ENCODE measurements around the gene DZIP1L.
"Not testable (repeated sequence)": the region's sequence is repeated elsewhere in the genome, so short reads cannot be mapped to it uniquely, and the experiment has no call there.

DZIP1L gene, protein sequence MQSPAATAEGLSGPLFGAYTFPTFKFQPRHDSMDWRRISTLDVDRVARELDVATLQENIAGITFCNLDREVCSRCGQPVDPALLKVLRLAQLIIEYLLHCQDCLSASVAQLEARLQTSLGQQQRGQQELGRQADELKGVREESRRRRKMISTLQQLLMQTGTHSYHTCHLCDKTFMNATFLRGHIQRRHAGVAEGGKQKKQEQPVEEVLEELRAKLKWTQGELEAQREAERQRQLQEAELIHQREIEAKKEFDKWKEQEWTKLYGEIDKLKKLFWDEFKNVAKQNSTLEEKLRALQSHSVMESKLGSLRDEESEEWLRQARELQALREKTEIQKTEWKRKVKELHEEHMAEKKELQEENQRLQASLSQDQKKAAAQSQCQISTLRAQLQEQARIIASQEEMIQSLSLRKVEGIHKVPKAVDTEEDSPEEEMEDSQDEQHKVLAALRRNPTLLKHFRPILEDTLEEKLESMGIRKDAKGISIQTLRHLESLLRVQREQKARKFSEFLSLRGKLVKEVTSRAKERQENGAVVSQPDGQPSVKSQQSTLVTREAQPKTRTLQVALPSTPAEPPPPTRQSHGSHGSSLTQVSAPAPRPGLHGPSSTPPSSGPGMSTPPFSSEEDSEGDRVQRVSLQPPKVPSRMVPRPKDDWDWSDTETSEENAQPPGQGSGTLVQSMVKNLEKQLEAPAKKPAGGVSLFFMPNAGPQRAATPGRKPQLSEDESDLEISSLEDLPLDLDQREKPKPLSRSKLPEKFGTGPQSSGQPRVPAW

DNA sequence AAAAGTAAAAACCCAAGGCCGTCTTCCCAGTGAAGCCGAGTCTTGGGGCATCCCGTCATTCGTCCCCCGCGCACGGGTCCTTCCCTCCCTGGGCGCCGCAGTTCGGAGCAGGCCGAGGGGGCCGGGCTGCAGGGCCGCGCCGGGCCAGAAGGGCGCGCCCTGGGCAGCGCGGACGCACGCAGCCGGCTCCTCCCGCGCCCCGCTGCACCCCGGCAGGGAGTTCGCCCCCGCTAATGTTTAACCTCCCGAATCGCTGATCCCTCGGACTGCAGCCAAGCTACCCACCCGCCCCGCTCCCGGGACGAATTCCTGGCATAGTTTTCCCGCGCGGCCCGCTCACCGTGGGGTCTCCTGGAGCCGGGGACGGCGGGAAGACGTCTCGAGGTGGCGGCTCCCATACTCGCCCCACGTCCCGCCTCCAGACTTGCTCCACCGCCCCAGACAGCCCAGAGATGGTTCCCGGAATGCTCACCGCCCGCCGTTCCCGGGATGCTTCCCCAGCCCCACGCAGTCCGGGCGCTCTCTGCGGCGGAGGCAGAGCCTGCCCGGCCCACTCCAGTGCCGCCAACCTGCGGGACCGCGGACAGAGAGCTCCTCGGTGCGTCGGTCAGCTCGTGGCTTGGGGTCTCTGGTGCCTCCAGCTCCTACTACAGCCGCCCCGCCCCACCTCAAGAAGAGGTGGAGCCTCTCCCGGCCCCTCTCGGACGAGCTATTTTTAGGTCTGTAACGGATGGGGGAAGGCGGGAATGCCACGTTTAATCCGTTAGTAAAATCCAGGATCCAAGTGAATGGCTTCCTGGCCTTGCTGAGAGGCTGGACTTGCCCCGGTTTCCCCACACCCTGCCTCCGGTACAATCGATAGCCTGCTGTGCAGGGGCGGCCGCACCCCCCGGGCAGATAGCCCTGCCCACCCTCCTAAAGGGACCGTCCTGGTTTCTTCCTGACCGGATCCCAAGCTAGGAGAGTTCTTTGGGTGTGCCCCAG is at the start of gene DZIP1L:
DZIP1L (minus strand) TSS at position 621 of the 984 bp plus-strand sequence. CDS start 11,637 bp downstream, outside the sequence.
- H3K27me3 ChIP-seq (ENCODE audit: control insufficient read depth, insufficient read depth, low read length): no peaks in the 10 kb centered on the region
- DNase-seq (ENCODE audit: low read depth, low spot score): no peak
- H3K4me3 ChIP-seq (ENCODE audit: low read length): peak within 1 kb of the TSS; percentile 79
- H3K27ac ChIP-seq (ENCODE audit: low read length): no peak within 1 kb of the TSS
- no peaks in the 10 kb centered on the region for H3K9me3 ChIP-seq (ENCODE audit: control insufficient read depth, insufficient read depth, low read length)
- WGBS (ENCODE audit: insufficient coverage, insufficient read length): no CpG with 5 or more reads among the region's 86 CpGs
- peaks cover 5% of the 10 kb centered on the region for H3K4me1 ChIP-seq (ENCODE audit: control insufficient read depth, insufficient read depth, low read length)
- H3K36me3 ChIP-seq (ENCODE audit: control insufficient read depth, insufficient read depth, low read length): no peaks in the 10 kb centered on the region

- no peak overlapping the region for H3K4me3 ChIP-seq (ENCODE audit: low read length)
- H3K4me1 ChIP-seq (ENCODE audit: control insufficient read depth, insufficient read depth, low read length): no peaks in the 10 kb centered on the region; the same call in 1 of the 2 replicates
- H3K36me3 ChIP-seq (ENCODE audit: control insufficient read depth, insufficient read depth, low read length): peaks cover 12% of the 10 kb centered on the region
- WGBS (ENCODE audit: insufficient coverage, insufficient read length): no CpG with 5 or more reads among the region's 2 CpGs
- H3K27ac ChIP-seq (ENCODE audit: low read length): no peak overlapping the region
- no peaks in the 10 kb centered on the region for H3K9me3 ChIP-seq (ENCODE audit: control insufficient read depth, insufficient read depth, low read length)
- DNase-seq (ENCODE audit: low read depth, low spot score): no peak
- H3K27me3 ChIP-seq (ENCODE audit: control insufficient read depth, insufficient read depth, low read length): no peaks in the 10 kb centered on the region
Measured at GRCh38 chr3:138165061-138165460, 49.7 kb upstream of the DZIP1L start.

GRCh38 chr3:138157743-138158142 is 42.3 kb upstream of the DZIP1L start:
- H3K4me1 ChIP-seq (ENCODE audit: control insufficient read depth, insufficient read depth, low read length): no peaks in the 10 kb centered on the region; the same call in 1 of the 2 replicates
- no peak overlapping the region for H3K4me3 ChIP-seq (ENCODE audit: low read length)
- H3K9me3 ChIP-seq (ENCODE audit: control insufficient read depth, insufficient read depth, low read length): no peaks in the 10 kb centered on the region
- WGBS (ENCODE audit: insufficient coverage, insufficient read length): no CpG with 5 or more reads among the region's 4 CpGs
- no peak for DNase-seq (ENCODE audit: low read depth, low spot score)
- H3K27me3 ChIP-seq (ENCODE audit: control insufficient read depth, insufficient read depth, low read length): no peaks in the 10 kb centered on the region
- no peak overlapping the region for H3K27ac ChIP-seq (ENCODE audit: low read length)
- peaks cover under 1% of the 10 kb centered on the region; the same call in 1 of the 2 replicates for H3K36me3 ChIP-seq (ENCODE audit: control insufficient read depth, insufficient read depth, low read length)

- no peaks in the 10 kb centered on the region for H3K27me3 ChIP-seq (ENCODE audit: control insufficient read depth, insufficient read depth, low read length)
Measured at GRCh38 chr3:138154534-138154933, 39.1 kb upstream of the DZIP1L start.

DNA sequence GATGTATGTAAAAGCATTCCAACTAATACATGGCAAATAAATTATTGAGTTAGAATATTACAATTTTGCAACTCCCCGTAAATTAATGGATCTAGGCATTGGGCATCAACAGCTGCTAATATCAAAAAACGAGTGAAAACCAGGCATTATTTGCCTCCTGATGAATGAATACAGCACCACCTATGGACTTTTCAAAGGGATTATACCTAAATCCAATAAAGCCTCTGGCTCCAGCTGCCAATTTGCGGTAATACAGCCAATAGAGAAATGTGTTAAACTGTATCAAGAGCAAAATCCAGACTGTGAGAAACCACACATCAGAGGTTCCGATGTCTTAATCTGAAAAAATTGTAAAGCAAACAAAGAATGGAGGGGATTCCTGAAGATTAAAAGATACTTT is 33.1 kb upstream of the DZIP1L start:
- Histone ChIP-seq H3K4me1 (ENCODE audit: control insufficient read depth, insufficient read depth, low read length) (no peaks in the 10 kb centered on the region), H3K36me3 (ENCODE audit: control insufficient read depth, insufficient read depth, low read length) (no peaks in the 10 kb centered on the region), H3K9me3 (ENCODE audit: control insufficient read depth, insufficient read depth, low read length) (no peaks in the 10 kb centered on the region), H3K27me3 (ENCODE audit: control insufficient read depth, insufficient read depth, low read length) (no peaks in the 10 kb centered on the region), H3K27ac (ENCODE audit: low read length) (no peak overlapping the region), H3K4me3 (ENCODE audit: low read length) (no peak overlapping the region)
- no peak for DNase-seq (ENCODE audit: low read depth, low spot score)
- WGBS (ENCODE audit: insufficient coverage, insufficient read length): no CpG with 5 or more reads among the region's 4 CpGs

More at GRCh38 chr3:138154534-138154933, 39.1 kb upstream of the DZIP1L start:
- Histone ChIP-seq H3K27ac (ENCODE audit: low read length) (no peak overlapping the region), H3K36me3 (ENCODE audit: control insufficient read depth, insufficient read depth, low read length) (no peaks in the 10 kb centered on the region), H3K4me1 (ENCODE audit: control insufficient read depth, insufficient read depth, low read length) (no peaks in the 10 kb centered on the region), H3K4me3 (ENCODE audit: low read length) (no peak overlapping the region), H3K9me3 (ENCODE audit: control insufficient read depth, insufficient read depth, low read length) (no peaks in the 10 kb centered on the region)
- DNase-seq (ENCODE audit: low read depth, low spot score): no peak

GRCh38 chr3:138142181-138142580 is 26.8 kb upstream of the DZIP1L start:
- WGBS (ENCODE audit: insufficient coverage, insufficient read length): no CpG with 5 or more reads among the region's 3 CpGs
- H3K4me1 ChIP-seq (ENCODE audit: control insufficient read depth, insufficient read depth, low read length); H3K4me3 ChIP-seq (ENCODE audit: low read length); H3K27ac ChIP-seq (ENCODE audit: low read length); H3K36me3 ChIP-seq (ENCODE audit: control insufficient read depth, insufficient read depth, low read length); H3K27me3 ChIP-seq (ENCODE audit: control insufficient read depth, insufficient read depth, low read length); H3K9me3 ChIP-seq (ENCODE audit: control insufficient read depth, insufficient read depth, low read length); DNase-seq (ENCODE audit: low read depth, low spot score): not testable (repeated sequence)

DNA sequence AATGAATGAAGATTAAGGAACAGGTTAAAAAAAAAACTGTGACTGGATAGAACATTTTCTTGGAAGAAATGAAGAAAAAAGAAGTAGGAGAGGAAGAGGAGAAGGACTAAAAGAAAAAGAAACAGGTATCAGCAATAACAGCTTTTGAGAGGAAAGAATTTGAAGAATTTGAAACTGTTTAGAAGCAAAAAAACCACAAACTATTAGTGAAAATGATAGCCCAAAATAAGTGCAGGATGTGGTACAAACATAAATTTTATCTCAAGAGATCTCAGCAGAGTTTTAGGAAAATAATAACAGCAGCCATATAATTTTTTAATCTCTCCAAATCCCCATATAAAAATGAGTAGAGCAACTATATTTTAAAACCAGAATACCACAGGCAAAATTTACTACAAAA is 25.5 kb upstream of the DZIP1L start:
- no peak overlapping the region for H3K4me3 ChIP-seq (ENCODE audit: low read length)
- no peaks in the 10 kb centered on the region for H3K4me1 ChIP-seq (ENCODE audit: control insufficient read depth, insufficient read depth, low read length)
- no peaks in the 10 kb centered on the region for H3K9me3 ChIP-seq (ENCODE audit: control insufficient read depth, insufficient read depth, low read length)
- no peak overlapping the region for H3K27ac ChIP-seq (ENCODE audit: low read length)
- H3K27me3 ChIP-seq (ENCODE audit: control insufficient read depth, insufficient read depth, low read length): no peaks in the 10 kb centered on the region
- H3K36me3 ChIP-seq (ENCODE audit: control insufficient read depth, insufficient read depth, low read length): no peaks in the 10 kb centered on the region
- DNase-seq (ENCODE audit: low read depth, low spot score): no peak

- Histone ChIP-seq H3K9me3 (ENCODE audit: control insufficient read depth, insufficient read depth, low read length) (no peaks in the 10 kb centered on the region), H3K27me3 (ENCODE audit: control insufficient read depth, insufficient read depth, low read length) (no peaks in the 10 kb centered on the region), H3K27ac (ENCODE audit: low read length) (no peak overlapping the region), H3K4me3 (ENCODE audit: low read length) (no peak overlapping the region), H3K4me1 (ENCODE audit: control insufficient read depth, insufficient read depth, low read length) (no peaks in the 10 kb centered on the region), H3K36me3 (ENCODE audit: control insufficient read depth, insufficient read depth, low read length) (no peaks in the 10 kb centered on the region)
- no peak for DNase-seq (ENCODE audit: low read depth, low spot score)
- WGBS (ENCODE audit: insufficient coverage, insufficient read length): no CpG with 5 or more reads among the region's 2 CpGs
Measured at GRCh38 chr3:138139691-138140090, 24.3 kb upstream of the DZIP1L start.

GRCh38 chr3:138137861-138138260 is 22.5 kb upstream of the DZIP1L start:
- Histone ChIP-seq H3K4me3 (ENCODE audit: low read length) (no peak overlapping the region), H3K36me3 (ENCODE audit: control insufficient read depth, insufficient read depth, low read length) (no peaks in the 10 kb centered on the region), H3K27ac (ENCODE audit: low read length) (no peak overlapping the region), H3K4me1 (ENCODE audit: control insufficient read depth, insufficient read depth, low read length) (no peaks in the 10 kb centered on the region), H3K27me3 (ENCODE audit: control insufficient read depth, insufficient read depth, low read length) (no peaks in the 10 kb centered on the region), H3K9me3 (ENCODE audit: control insufficient read depth, insufficient read depth, low read length) (no peaks in the 10 kb centered on the region)
- WGBS (ENCODE audit: insufficient coverage, insufficient read length): no CpG with 5 or more reads among the region's 2 CpGs
- no peak for DNase-seq (ENCODE audit: low read depth, low spot score)

DNA sequence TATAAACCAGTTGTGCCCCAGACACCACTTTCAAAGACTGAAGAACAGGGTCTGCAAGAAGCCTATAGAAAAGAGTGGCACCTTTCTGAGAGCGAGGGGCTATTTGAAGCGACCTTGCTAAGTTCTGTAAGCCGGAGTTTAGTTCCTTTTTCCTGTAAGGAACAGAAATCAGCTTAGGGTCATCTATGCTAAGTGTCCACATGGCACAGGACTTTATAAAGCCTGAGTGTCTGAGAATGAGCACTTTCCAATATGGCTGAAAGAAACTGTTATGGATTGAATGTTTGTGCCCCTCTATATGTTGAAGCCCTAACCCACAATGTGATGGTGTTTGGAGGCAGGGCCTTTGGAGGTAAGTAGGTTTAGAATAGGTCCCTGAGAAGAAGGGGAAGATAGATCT is 20.8 kb upstream of the DZIP1L start:
- Histone ChIP-seq H3K27ac (ENCODE audit: low read length) (no peak overlapping the region), H3K27me3 (ENCODE audit: control insufficient read depth, insufficient read depth, low read length) (no peaks in the 10 kb centered on the region), H3K36me3 (ENCODE audit: control insufficient read depth, insufficient read depth, low read length) (no peaks in the 10 kb centered on the region), H3K4me1 (ENCODE audit: control insufficient read depth, insufficient read depth, low read length) (no peaks in the 10 kb centered on the region), H3K4me3 (ENCODE audit: low read length) (no peak overlapping the region), H3K9me3 (ENCODE audit: control insufficient read depth, insufficient read depth, low read length) (no peaks in the 10 kb centered on the region)
- no CpG with 5 or more reads among the region's 3 CpGs for whole genome bisulfite sequencing (ENCODE audit: insufficient coverage, insufficient read length)
- no peak for DNase-seq (ENCODE audit: low read depth, low spot score)
